Keratinocyte (primary cell): Measurements from ENCODE around the gene MAP3K14. TPM values are rescaled to one million over a fixed set of nuclear protein-coding genes. Genes with fewer than 3 reads are reported as not detected.

Source experiments
- DNase-seq: peaks from one replicate; pipeline ENCODE4 v3.0.0-alpha.2; 2011; ENCODE audit warnings: low read depth, missing footprints, low spot score
- FAIRE-seq: peaks from 2 replicates; lab custom pipeline; 2011; peaks lifted over from hg19 to GRCh38; lab: Jason Lieb, UNC
- H2AFZ ChIP-seq: 2 replicates; pipeline ENCODE4 v1.6.0; 2012; ENCODE audit warnings: low read length, control low read depth, inconsistent platforms; ENCODE audit not compliant: control insufficient read depth
- H3K27ac ChIP-seq: 2 replicates; pipeline ENCODE4 v1.5.1; 2011; ENCODE audit warnings: low read length; ENCODE audit not compliant: control insufficient read depth, insufficient read depth
- H3K27me3 ChIP-seq: 3 replicates; pipeline ENCODE4 v1.6.0; 2011; ENCODE audit warnings: low read length; ENCODE audit not compliant: control insufficient read depth, insufficient read depth; ENCODE audit errors: extremely low read depth
- H3K36me3 ChIP-seq, 2 experiments: 2 replicates in 1 of 2; 3 replicates in 1 of 2; pipeline ENCODE4 v1.5.1; 2011; ENCODE audit warnings: low read length in 2 of 2, mild to moderate bottlenecking in 1 of 2; ENCODE audit not compliant: control insufficient read depth in 2 of 2, insufficient read depth in 2 of 2; ENCODE audit errors: extremely low read depth in 1 of 2
- H3K4me1 ChIP-seq: 3 replicates; pipeline ENCODE4 v1.5.1; 2011; ENCODE audit warnings: low read length; ENCODE audit not compliant: control insufficient read depth, insufficient read depth; ENCODE audit errors: extremely low read depth
- H3K4me2 ChIP-seq: 3 replicates; pipeline ENCODE4 v1.6.0; 2011; ENCODE audit warnings: low read depth, low read length; ENCODE audit not compliant: control insufficient read depth, insufficient read depth; ENCODE audit errors: extremely low read depth
- H3K4me3 ChIP-seq, 3 experiments: fragments of 200-600 bp in 1 of 3; sonication (generic) in 1 of 3; 2 replicates in 2 of 3; 3 replicates in 1 of 3; pipeline ENCODE4 v1.5.1; 2011 to 2016; ENCODE audit warnings: low read length in 3 of 3, mild to moderate bottlenecking in 3 of 3, control low read depth in 2 of 3, inconsistent platforms in 1 of 3, low read depth in 1 of 3, mixed read lengths in 1 of 3, mixed run types in 1 of 3, moderate library complexity in 1 of 3; ENCODE audit not compliant: control insufficient read depth in 2 of 3, insufficient read depth in 2 of 3; ENCODE audit errors: extremely low read depth in 1 of 3
- H3K79me2 ChIP-seq: 2 replicates; pipeline ENCODE4 v1.6.0; 2012; ENCODE audit warnings: low read length; ENCODE audit not compliant: control insufficient read depth, insufficient read depth
- H3K9ac ChIP-seq: 3 replicates; pipeline ENCODE4 v1.6.0; 2011; ENCODE audit warnings: low read length; ENCODE audit not compliant: control insufficient read depth, insufficient read depth; ENCODE audit errors: extremely low read depth
- H3K9me1 ChIP-seq: 3 replicates; pipeline ENCODE4 v1.6.0; 2011; ENCODE audit warnings: low read length; ENCODE audit not compliant: control insufficient read depth, insufficient read depth; ENCODE audit errors: extremely low read depth
- H3K9me3 ChIP-seq: 2 replicates; pipeline ENCODE4 v1.5.1; 2012; ENCODE audit warnings: low read depth, low read length; ENCODE audit not compliant: control insufficient read depth
- H4K20me1 ChIP-seq: 3 replicates; pipeline ENCODE4 v1.6.0; 2011; ENCODE audit warnings: low read length; ENCODE audit not compliant: control insufficient read depth, insufficient read depth; ENCODE audit errors: extremely low read depth
- CTCF ChIP-seq, 3 experiments: IDR thresholded peaks in 1 of 3; conservative IDR thresholded peaks in 1 of 3; optimal IDR thresholded peaks in 1 of 3; 2 replicates in 2 of 3; 3 replicates in 1 of 3; pipeline versions ENCODE3 to v1.5.1; 2011; ENCODE audit warnings: low read length in 3 of 3, mild to moderate bottlenecking in 3 of 3, moderate library complexity in 2 of 3, control low read depth in 1 of 3, inconsistent platforms in 1 of 3; ENCODE audit not compliant: insufficient read depth in 2 of 3; ENCODE audit errors: extremely low read depth in 1 of 3
- EZH2 ChIP-seq: IDR thresholded peaks from one replicate; pipeline ENCODE4 v1.6.1; 2012; ENCODE audit warnings: inconsistent platforms, mild to moderate bottlenecking, low read length, moderate library complexity
- dilution Hi-C: fragments of 300-500 bp; cut with MboI; formaldehyde crosslinking; loops from one replicate; pipeline ENCODE4 v1.7.0; 2020; ENCODE audit warnings: low sequenced_read_pairs; ENCODE audit not compliant: extremely low pct_ligation_motif_present
- polyA plus RNA-seq, 5 experiments: library from polyadenylated mRNA; depleted of rRNA in 3 of 5; stranded (reverse) in 3 of 5; stranded (forward) in 1 of 5; unstranded in 1 of 5; fragments of >200 nt; gene quantifications; 1 replicate in 1 of 5; 2 replicates in 3 of 5; 3 replicates in 1 of 5; pipeline versions ENCODE4 v1.2.1 to v1.2.3, GENCODE V29; 2011 to 2012; ENCODE audit warnings: missing spikeins in 2 of 5, low read depth in 1 of 5, low replicate concordance in 1 of 5

The MAP3K14 gene
- polyA plus RNA-seq, 1 donor (not counting 4 experiments of a cell fraction or from before 2014, with no cell fraction given) = 6.5 TPM

GRCh38 chr17:45320349-45320930, 3.6 kb upstream of the MAP3K14 start:
- Histone ChIP-seq H3K36me3 (no peaks in the 10 kb centered on the region), H3K27ac (peak overlapping the region; percentile 86), H3K27me3 (no peaks in the 10 kb centered on the region), H3K79me2 (peaks cover 13% of the 10 kb centered on the region), H3K4me1 (peaks cover 52% of the 10 kb centered on the region), H4K20me1 (peaks cover 3% of the 10 kb centered on the region), H3K4me3 (peak overlapping the region in 2 of 3 experiments; percentile 34 to 38), H3K9ac (peak overlapping the region; percentile 48), H3K4me2 (peak overlapping the region; percentile 75), H3K9me3 (no peaks in the 10 kb centered on the region), H3K9me1 (peaks cover 2% of the 10 kb centered on the region), H2AFZ (no peak overlapping the region)
- TF ChIP-seq EZH2 (no peak), CTCF (optimal IDR thresholded peaks at IDR 0.05 in 1 of 3, IDR thresholded peaks at IDR 0.05 in 1 of 3, conservative IDR thresholded peaks at IDR 0.05 in 1 of 3; ENCODE audit: extremely low read depth in 1 of 3, insufficient read depth in 2 of 3, low read length in 3 of 3) (no peak)
- DNase-seq (no peak), FAIRE-seq (peak; percentile 43)
- dilution Hi-C loops = no loop called here

- peaks cover 63% of the 10 kb centered on the region for H3K4me1 ChIP-seq
- FAIRE-seq (no peak), DNase-seq (no peak)
- peaks cover 25% of the 10 kb centered on the region for H3K79me2 ChIP-seq
- no peaks in the 10 kb centered on the region for H3K9me3 ChIP-seq
- no peaks in the 10 kb centered on the region for H3K36me3 ChIP-seq
- peak overlapping the region; percentile 97 for H3K4me2 ChIP-seq
- peak overlapping the region; percentile 45 for H3K9ac ChIP-seq
- peak overlapping the region in 2 of 3 experiments; percentile 5 to 16 for H3K4me3 ChIP-seq
- H3K27ac ChIP-seq = peak overlapping the region; percentile 79
- TF ChIP-seq CTCF (optimal IDR thresholded peaks at IDR 0.05 in 1 of 3, IDR thresholded peaks at IDR 0.05 in 1 of 3, conservative IDR thresholded peaks at IDR 0.05 in 1 of 3; ENCODE audit: extremely low read depth in 1 of 3, insufficient read depth in 2 of 3, low read length in 3 of 3) = no peak
- no peak for TF ChIP-seq EZH2
- H4K20me1 ChIP-seq = peaks cover 7% of the 10 kb centered on the region
- H3K27me3 ChIP-seq = no peaks in the 10 kb centered on the region
- peaks cover 2% of the 10 kb centered on the region for H3K9me1 ChIP-seq
- H2AFZ ChIP-seq = no peak overlapping the region
- dilution Hi-C loops = no loop called here
Measured at GRCh38 chr17:45319239-45319703, 2.5 kb upstream of the MAP3K14 start.
